Measurements from ENCODE around the gene ASTN2. TPM values are rescaled to one million over a fixed set of nuclear protein-coding genes. Genes with fewer than 3 reads are reported as not detected.

Gene ASTN2
- total RNA-seq, 1 donor from 2014 or later: 4.2 TPM

GRCh38 chr9:117414220-117414905 is 494 bp downstream of the ASTN2 start:
- intact Hi-C loops (cut with micrococcal nuclease): no loop called here

GRCh38 chr9:117413346-117414219 is 1.3 kb downstream of the ASTN2 start:
- intact Hi-C loops (cut with micrococcal nuclease): no loop called here

GRCh38 chr9:117412841-117413240 is 2.0 kb downstream of the ASTN2 start:
- intact Hi-C loops (cut with micrococcal nuclease): no loop called here

- intact Hi-C loops (cut with micrococcal nuclease): no loop called here
Observed at GRCh38 chr9:117412006-117412715, 2.7 kb downstream of the ASTN2 start.

- intact Hi-C loops (cut with micrococcal nuclease): no loop called here
Observed at GRCh38 chr9:117411547-117411946, 3.3 kb downstream of the ASTN2 start.

GRCh38 chr9:117409321-117409720 is 5.5 kb downstream of the ASTN2 start:
- intact Hi-C loops (cut with micrococcal nuclease): no loop called here

- intact Hi-C loops (cut with micrococcal nuclease): no loop called here
Observed at GRCh38 chr9:117407436-117408022, 7.3 kb downstream of the ASTN2 start.

- intact Hi-C loops (cut with micrococcal nuclease): no loop called here
Observed at GRCh38 chr9:117405950-117406705, 8.7 kb downstream of the ASTN2 start.

- intact Hi-C loops (cut with micrococcal nuclease): no loop called here
Observed at GRCh38 chr9:117403848-117404247, 11.0 kb downstream of the ASTN2 start.

- intact Hi-C loops (cut with micrococcal nuclease): no loop called here
Observed at GRCh38 chr9:117403403-117403811, 11.4 kb downstream of the ASTN2 start.

GRCh38 chr9:117400171-117400570 is 14.7 kb downstream of the ASTN2 start:
- intact Hi-C loops (cut with micrococcal nuclease): no loop called here

- intact Hi-C loops (cut with micrococcal nuclease): no loop called here
Observed at GRCh38 chr9:117395151-117395650, 19.7 kb downstream of the ASTN2 start.

GRCh38 chr9:117394655-117395054 is 20.2 kb downstream of the ASTN2 start:
- intact Hi-C loops (cut with micrococcal nuclease): no loop called here

- intact Hi-C loops (cut with micrococcal nuclease): no loop called here
Observed at GRCh38 chr9:117392992-117393391, 21.9 kb downstream of the ASTN2 start.

GRCh38 chr9:117387422-117387821 is 27.4 kb downstream of the ASTN2 start:
- intact Hi-C loops (cut with micrococcal nuclease): no loop called here

GRCh38 chr9:117379341-117379740 is 35.5 kb downstream of the ASTN2 start:
- intact Hi-C loops (cut with micrococcal nuclease): no loop called here

- intact Hi-C loops (cut with micrococcal nuclease): no loop called here
Observed at GRCh38 chr9:117377046-117377445, 37.8 kb downstream of the ASTN2 start.

- intact Hi-C loops (cut with micrococcal nuclease): no loop called here
Observed at GRCh38 chr9:117375956-117376355, 38.9 kb downstream of the ASTN2 start.

- intact Hi-C loops (cut with micrococcal nuclease): no loop called here
Observed at GRCh38 chr9:117374076-117374725, 40.7 kb downstream of the ASTN2 start.

- intact Hi-C loops (cut with micrococcal nuclease): no loop called here
Observed at GRCh38 chr9:117368684-117369230, 46.1 kb downstream of the ASTN2 start.
